HepG2 (cell line): ENCODE measurements around the gene ABCB10. TPM values are rescaled to one million over a fixed set of nuclear protein-coding genes. Genes with fewer than 3 reads are reported as not detected.

ENCODE experiments used
- ADNP ChIP-seq: sonication (generic); formaldehyde crosslinking; IDR thresholded peaks from 2 replicates; pipeline ENCODE4 v1.4.0; 2020; ENCODE audit warnings: missing genetic modification reagents
- CREB1 ChIP-seq, 2 experiments: fragments of 450-650 bp in 1 of 2; IDR thresholded peaks; 2 replicates each; pipeline ENCODE4 v1.6.1; 2016 to 2017; ENCODE audit warnings: control low read depth in 1 of 2, mild to moderate bottlenecking in 1 of 2, missing compliant biosample characterization in 1 of 2, missing genetic modification characterization in 1 of 2
- DR1 ChIP-seq: sonication (generic); formaldehyde crosslinking; IDR thresholded peaks from 2 replicates; pipeline ENCODE4 v1.8.0; 2021; ENCODE audit warnings: mild to moderate bottlenecking, missing genetic modification reagents, inconsistent platforms
- EZH2 ChIP-seq: conservative IDR thresholded peaks from 2 replicates; pipeline ENCODE4 v1.6.1; 2012; ENCODE audit warnings: mild to moderate bottlenecking, low read depth, low read length, moderate library complexity
- GABPB1 ChIP-seq: IDR thresholded peaks from 2 replicates; pipeline ENCODE4 v1.6.1; 2016; ENCODE audit warnings: mild to moderate bottlenecking, missing genetic modification reagents, moderate library complexity, missing compliant biosample characterization
- HNF4G ChIP-seq, 2 experiments: sonication (generic) in 1 of 2; formaldehyde crosslinking in 1 of 2; IDR thresholded peaks; 2 replicates each; pipeline versions ENCODE4 v1.4.0 to v1.6.1; 2011 to 2020; ENCODE audit warnings: borderline replicate concordance in 2 of 2, low read depth in 2 of 2, mild to moderate bottlenecking in 2 of 2, low read length in 1 of 2, missing genetic modification reagents in 1 of 2, moderate library complexity in 1 of 2
- HOXA5 ChIP-seq: sonication (generic); formaldehyde crosslinking; IDR thresholded peaks from 2 replicates; pipeline ENCODE4 v1.4.0; 2020; ENCODE audit warnings: missing genetic modification reagents
- IRX3 ChIP-seq: sonication (generic); formaldehyde crosslinking; IDR thresholded peaks from 2 replicates; pipeline ENCODE4 v1.8.1; 2023; ENCODE audit warnings: mild to moderate bottlenecking, low read depth, missing genetic modification reagents, borderline replicate concordance
- KDM4B ChIP-seq: sonication (generic); formaldehyde crosslinking; IDR thresholded peaks from 2 replicates; pipeline ENCODE4 v1.4.0; 2020; ENCODE audit warnings: missing genetic modification reagents
- PHF21A ChIP-seq: sonication (generic); formaldehyde crosslinking; IDR thresholded peaks from 2 replicates; pipeline ENCODE4 v1.5.0; 2020; ENCODE audit warnings: mild to moderate bottlenecking, missing genetic modification reagents
- PHF8 ChIP-seq: sonication (generic); formaldehyde crosslinking; IDR thresholded peaks from 2 replicates; pipeline ENCODE4 v1.5.0; 2020; ENCODE audit warnings: missing genetic modification reagents
- PRDM4 ChIP-seq: sonication (generic); formaldehyde crosslinking; IDR thresholded peaks from 2 replicates; pipeline ENCODE4 v1.9.0; 2021; ENCODE audit warnings: missing genetic modification reagents, borderline replicate concordance
- RBFOX2 ChIP-seq: fragments of 200-400 bp; formaldehyde crosslinking; IDR thresholded peaks from 2 replicates; pipeline ENCODE4 v1.6.1; 2017; ENCODE audit warnings: low read depth, mild to moderate bottlenecking, low read length
- SMAD9 ChIP-seq: sonication (generic); formaldehyde crosslinking; IDR thresholded peaks from 2 replicates; pipeline ENCODE4 v1.5.1; 2020; ENCODE audit warnings: mild to moderate bottlenecking, missing genetic modification reagents
- ZBTB38 ChIP-seq: sonication (generic); formaldehyde crosslinking; IDR thresholded peaks from 2 replicates; pipeline ENCODE4 v1.5.1; 2020; ENCODE audit warnings: mild to moderate bottlenecking, missing genetic modification reagents
- ZFP36L2 ChIP-seq: sonication (generic); formaldehyde crosslinking; IDR thresholded peaks from 2 replicates; pipeline ENCODE4 v1.4.0; 2020; ENCODE audit warnings: missing genetic modification reagents
- ZMAT5 ChIP-seq: sonication (generic); formaldehyde crosslinking; IDR thresholded peaks from 2 replicates; pipeline ENCODE4 v1.5.0; 2020; ENCODE audit warnings: mild to moderate bottlenecking, low read depth, missing genetic modification reagents, borderline replicate concordance
- ZNF251 ChIP-seq: sonication (generic); formaldehyde crosslinking; IDR thresholded peaks from 2 replicates; pipeline ENCODE4 v1.9.0; 2021; ENCODE audit warnings: mild to moderate bottlenecking, missing genetic modification reagents
- ZNF331 ChIP-seq: sonication (generic); formaldehyde crosslinking; IDR thresholded peaks from 2 replicates; pipeline ENCODE4 v1.4.0; 2020; ENCODE audit warnings: missing genetic modification reagents
- ZNF382 ChIP-seq: sonication (generic); formaldehyde crosslinking; IDR thresholded peaks from 2 replicates; pipeline ENCODE4 v1.5.0; 2020; ENCODE audit warnings: missing genetic modification reagents, mild to moderate bottlenecking, borderline replicate concordance
- ZNF619 ChIP-seq: sonication (generic); formaldehyde crosslinking; IDR thresholded peaks from 2 replicates; pipeline ENCODE4 v1.4.0; 2020; ENCODE audit warnings: mild to moderate bottlenecking, missing genetic modification reagents
- ZNF660 ChIP-seq: sonication (generic); formaldehyde crosslinking; IDR thresholded peaks from 2 replicates; pipeline ENCODE4 v1.5.1; 2020; ENCODE audit warnings: mild to moderate bottlenecking, low read depth, missing genetic modification reagents, borderline replicate concordance
- ZSCAN5A ChIP-seq: sonication (generic); formaldehyde crosslinking; IDR thresholded peaks from 2 replicates; pipeline ENCODE4 v1.8.0; 2022; ENCODE audit warnings: mild to moderate bottlenecking, missing genetic modification reagents, borderline replicate concordance
- polyA plus RNA-seq, 8 experiments: library from polyadenylated mRNA; depleted of rRNA in 3 of 8; stranded (reverse) in 7 of 8; unstranded in 1 of 8; fragments of >200 nt; fragmentation: Illumina TruSeq in 4 of 8; extraction: Trizol in 4 of 8; gene quantifications; 2 replicates each; pipeline versions ENCODE4 v1.2.1 to v1.2.3, GENCODE V29; 2011 to 2016; ENCODE audit warnings: low read depth in 4 of 8, missing spikeins in 1 of 8, mixed read lengths in 1 of 8; ENCODE audit not compliant: insufficient read depth in 1 of 8
- total RNA-seq, 5 experiments: library from RNA; depleted of rRNA; stranded (reverse); fragments of >200 nt; fragmentation: Illumina TruSeq; extraction: Trizol; gene quantifications; 2 replicates each; pipeline ENCODE4 v1.2.3, GENCODE V29; 2016; ENCODE audit warnings: low read depth in 1 of 5
- TF ChIP-seq, protein P1 (sequence below), 2 experiments: fragments of 450-650 bp in 1 of 2; sonication (generic) in 1 of 2; formaldehyde crosslinking; IDR thresholded peaks; 2 replicates each; pipeline versions ENCODE4 v1.5.0 to v1.8.0; 2020 to 2022; ENCODE audit warnings: mild to moderate bottlenecking in 1 of 2, missing genetic modification reagents in 1 of 2

The ABCB10 gene
- total and polyA plus RNA-seq, 2 of the 13 experiments (the other 11 are each of a cell fraction or from before 2014, with no cell fraction given), result 11.2 to 28.9 TPM

DNA sequence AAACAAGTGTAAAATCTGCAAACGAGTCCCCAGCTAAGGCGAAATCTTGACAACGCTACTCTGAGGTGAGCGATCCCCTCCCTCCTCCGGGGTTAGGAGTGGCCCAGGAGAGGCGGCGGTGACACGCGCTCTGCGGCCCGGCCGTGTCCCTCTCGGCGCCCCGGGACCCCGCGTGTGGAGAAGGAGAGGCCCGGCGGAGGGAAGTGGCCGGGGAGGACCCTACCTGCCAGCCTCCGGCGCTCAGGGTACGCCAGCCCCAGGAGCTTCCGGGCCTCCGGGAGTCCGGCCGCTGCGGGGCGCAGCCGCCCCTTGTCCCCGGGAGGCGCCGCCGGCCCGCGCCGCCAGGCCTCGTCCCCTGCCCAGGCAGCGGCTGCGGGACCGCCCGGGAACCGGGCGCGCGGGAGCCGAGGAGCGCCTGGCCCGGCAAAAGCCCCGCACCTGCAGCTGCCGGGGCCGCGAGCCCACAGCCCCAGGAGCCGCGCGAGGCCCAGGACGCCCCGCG lies 543 bp downstream of the ABCB10 start (continued):
- TF ChIP-seq ZMAT5 (CRISPR knock-in tag) (no peak), HOXA5 (CRISPR knock-in tag) (no peak), EZH2 (no peak), ZNF382 (CRISPR knock-in tag) (no peak), PHF8 (CRISPR knock-in tag) (peak; percentile 57; the same call in 1 of the 2 replicates), PRDM4 (CRISPR knock-in tag) (no peak), RBFOX2 (peak; percentile 11; the same call in 1 of the 2 replicates), DR1 (0 out of 2 replicates have a peak, but pooled peaks have one; percentile 23), GABPB1 (peak; percentile 56; the same call in 1 of the 2 replicates), ZNF660 (CRISPR knock-in tag) (no peak), ADNP (no peak), KDM4B (no peak), ZBTB38 (CRISPR knock-in tag) (no peak), ZNF251 (CRISPR knock-in tag) (no peak), CREB1 (IDR thresholded peaks at IDR 0.05) (no peak), CREB1 (CRISPR knock-in tag; IDR thresholded peaks at IDR 0.05) (no peak), SMAD9 (CRISPR knock-in tag) (no peak), ZFP36L2 (no peak), ZNF331 (CRISPR knock-in tag) (no peak), ZSCAN5A (CRISPR knock-in tag) (no peak), PHF21A (CRISPR knock-in tag) (no peak), IRX3 (no peak), ZNF619 (CRISPR knock-in tag) (no peak), HNF4G (IDR thresholded peaks at IDR 0.05; ENCODE audit: borderline replicate concordance, low read depth, low read length) (no peak), HNF4G (CRISPR knock-in tag; IDR thresholded peaks at IDR 0.05; ENCODE audit: borderline replicate concordance, low read depth) (no peak)
- TF ChIP-seq, protein P1, sequence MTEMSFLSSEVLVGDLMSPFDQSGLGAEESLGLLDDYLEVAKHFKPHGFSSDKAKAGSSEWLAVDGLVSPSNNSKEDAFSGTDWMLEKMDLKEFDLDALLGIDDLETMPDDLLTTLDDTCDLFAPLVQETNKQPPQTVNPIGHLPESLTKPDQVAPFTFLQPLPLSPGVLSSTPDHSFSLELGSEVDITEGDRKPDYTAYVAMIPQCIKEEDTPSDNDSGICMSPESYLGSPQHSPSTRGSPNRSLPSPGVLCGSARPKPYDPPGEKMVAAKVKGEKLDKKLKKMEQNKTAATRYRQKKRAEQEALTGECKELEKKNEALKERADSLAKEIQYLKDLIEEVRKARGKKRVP (CRISPR knock-in tag; IDR thresholded peaks at IDR 0.05), result no peak
